HepG2 (cell line): Measurements from ENCODE around the gene MTHFD1. TPM values are rescaled to one million over a fixed set of nuclear protein-coding genes. Genes with fewer than 3 reads are reported as not detected.

Experiments used
- DNMT1 ChIP-seq: sonication (generic); formaldehyde crosslinking; IDR thresholded peaks from 2 replicates; pipeline ENCODE4 v1.5.1; 2020; ENCODE audit warnings: mild to moderate bottlenecking, missing genetic modification reagents
- HMGA1 ChIP-seq: sonication (generic); formaldehyde crosslinking; conservative IDR thresholded peaks from 2 replicates; pipeline ENCODE4 v1.4.0; 2020; ENCODE audit warnings: missing genetic modification reagents
- MIER2 ChIP-seq: IDR thresholded peaks from 2 replicates; pipeline ENCODE4 v1.6.1; 2016; ENCODE audit warnings: missing biosample characterization, missing genetic modification reagents
- MXD4 ChIP-seq: IDR thresholded peaks from 2 replicates; pipeline ENCODE4 v1.6.1; 2016; ENCODE audit warnings: mild to moderate bottlenecking, missing biosample characterization, missing genetic modification reagents
- NFATC3 ChIP-seq: sonication (generic); formaldehyde crosslinking; IDR thresholded peaks from 2 replicates; pipeline ENCODE4 v1.5.1; 2020; ENCODE audit warnings: mild to moderate bottlenecking, missing genetic modification reagents
- SMARCE1 ChIP-seq: fragments of 450-650 bp; IDR thresholded peaks from 2 replicates; pipeline ENCODE4 v1.6.1; 2017; ENCODE audit warnings: borderline replicate concordance
- SNAI1 ChIP-seq: sonication (generic); formaldehyde crosslinking; IDR thresholded peaks from 2 replicates; pipeline ENCODE4 v1.5.0; 2020; ENCODE audit warnings: mild to moderate bottlenecking, missing genetic modification reagents, borderline replicate concordance
- ZFP90 ChIP-seq: sonication (generic); formaldehyde crosslinking; IDR thresholded peaks from 2 replicates; pipeline ENCODE4 v1.8.0; 2022; ENCODE audit warnings: missing genetic modification reagents, mild to moderate bottlenecking, inconsistent platforms, borderline replicate concordance
- ZFX ChIP-seq: sonication (generic); formaldehyde crosslinking; IDR thresholded peaks from 2 replicates; pipeline ENCODE4 v1.4.0; 2020; ENCODE audit warnings: mild to moderate bottlenecking, low read depth, missing genetic modification reagents, moderate library complexity
- ZNF232 ChIP-seq: sonication (generic); formaldehyde crosslinking; IDR thresholded peaks from 2 replicates; pipeline ENCODE4 v1.4.0; 2020; ENCODE audit warnings: missing genetic modification reagents, borderline replicate concordance
- ZNF274 ChIP-seq: sonication (generic); formaldehyde crosslinking; IDR thresholded peaks from 2 replicates; pipeline ENCODE4 v1.5.1; 2020; ENCODE audit warnings: mild to moderate bottlenecking, missing genetic modification reagents
- ZNF337 ChIP-seq: sonication (generic); formaldehyde crosslinking; IDR thresholded peaks from 2 replicates; pipeline ENCODE4 v1.5.1; 2020; ENCODE audit warnings: missing genetic modification reagents, low read depth, mild to moderate bottlenecking, borderline replicate concordance
- ZNF567 ChIP-seq: sonication (generic); formaldehyde crosslinking; IDR thresholded peaks from 2 replicates; pipeline ENCODE4 v1.8.1; 2023; ENCODE audit warnings: mild to moderate bottlenecking, missing genetic modification reagents, borderline replicate concordance
- polyA plus RNA-seq, 8 experiments: library from polyadenylated mRNA; depleted of rRNA in 3 of 8; stranded (reverse) in 7 of 8; unstranded in 1 of 8; fragments of >200 nt; fragmentation: Illumina TruSeq in 4 of 8; extraction: Trizol in 4 of 8; gene quantifications; 2 replicates each; pipeline versions ENCODE4 v1.2.1 to v1.2.3, GENCODE V29; 2011 to 2016; ENCODE audit warnings: low read depth in 4 of 8, missing spikeins in 1 of 8, mixed read lengths in 1 of 8; ENCODE audit not compliant: insufficient read depth in 1 of 8
- total RNA-seq, 5 experiments: library from RNA; depleted of rRNA; stranded (reverse); fragments of >200 nt; fragmentation: Illumina TruSeq; extraction: Trizol; gene quantifications; 2 replicates each; pipeline ENCODE4 v1.2.3, GENCODE V29; 2016; ENCODE audit warnings: low read depth in 1 of 5
- TF ChIP-seq, protein P1 (sequence below): sonication (generic); formaldehyde crosslinking; IDR thresholded peaks from 2 replicates; pipeline ENCODE4 v1.5.0; 2020; ENCODE audit warnings: missing genetic modification reagents
- TF ChIP-seq, protein P2 (sequence below): sonication (generic); formaldehyde crosslinking; IDR thresholded peaks from 2 replicates; pipeline ENCODE4 v1.5.0; 2020; ENCODE audit warnings: missing genetic modification reagents
- TF ChIP-seq, protein P3 (sequence below): sonication (generic); formaldehyde crosslinking; IDR thresholded peaks from 2 replicates; pipeline ENCODE4 v1.8.0; 2022; ENCODE audit warnings: missing genetic modification reagents, mild to moderate bottlenecking, inconsistent platforms, borderline replicate concordance
- TF ChIP-seq, protein P4 (sequence below): sonication (generic); formaldehyde crosslinking; IDR thresholded peaks from 2 replicates; pipeline ENCODE4 v1.5.0; 2020; ENCODE audit warnings: mild to moderate bottlenecking, missing genetic modification reagents
- TF ChIP-seq, protein P5 (sequence below): sonication (generic); formaldehyde crosslinking; IDR thresholded peaks from 2 replicates; pipeline ENCODE4 v1.9.0; 2021; ENCODE audit warnings: missing genetic modification reagents, mild to moderate bottlenecking, borderline replicate concordance

The MTHFD1 gene
- total and polyA plus RNA-seq, 2 of the 13 experiments (the other 11 are each of a cell fraction or from before 2014, with no cell fraction given) = 31.0 to 106 TPM

DNA sequence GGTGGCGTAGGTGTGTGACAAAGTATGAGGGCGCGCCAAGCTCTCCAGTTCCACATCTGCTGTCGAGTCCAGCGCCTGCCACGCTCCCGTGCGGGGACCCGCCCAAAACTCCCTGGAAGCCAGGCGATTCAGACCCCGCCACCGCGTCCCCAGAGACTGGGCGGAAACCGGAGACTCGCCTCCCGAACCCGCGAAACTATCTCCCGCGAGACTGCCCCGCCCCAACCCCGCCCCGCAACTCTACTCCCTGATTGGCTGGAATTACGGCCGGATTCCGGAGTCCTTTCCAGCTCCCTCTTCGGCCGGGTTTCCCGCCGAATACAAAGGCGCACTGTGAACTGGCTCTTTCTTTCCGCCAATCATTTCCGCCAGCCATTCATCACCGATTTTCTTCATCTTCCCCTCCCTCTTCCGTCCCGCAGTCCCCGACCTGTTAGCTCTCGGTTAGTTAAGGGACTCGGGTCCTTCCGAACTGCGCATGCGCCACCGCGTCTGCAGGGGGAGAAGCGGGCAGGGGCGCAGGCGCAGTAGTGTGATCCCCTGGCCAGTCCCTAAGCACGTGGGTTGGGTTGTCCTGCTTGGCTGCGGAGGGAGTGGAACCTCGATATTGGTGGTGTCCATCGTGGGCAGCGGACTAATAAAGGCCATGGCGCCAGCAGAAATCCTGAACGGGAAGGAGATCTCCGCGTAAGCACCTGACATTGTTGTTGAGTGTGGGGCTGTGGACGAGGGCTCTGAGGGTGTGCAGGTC, at the start of gene MTHFD1 (continued):
- peak; percentile 48; the same call in 1 of the 2 replicates for TF ChIP-seq ZNF337 (CRISPR knock-in tag)
- TF ChIP-seq MIER2 = no peak
- TF ChIP-seq, protein P1, sequence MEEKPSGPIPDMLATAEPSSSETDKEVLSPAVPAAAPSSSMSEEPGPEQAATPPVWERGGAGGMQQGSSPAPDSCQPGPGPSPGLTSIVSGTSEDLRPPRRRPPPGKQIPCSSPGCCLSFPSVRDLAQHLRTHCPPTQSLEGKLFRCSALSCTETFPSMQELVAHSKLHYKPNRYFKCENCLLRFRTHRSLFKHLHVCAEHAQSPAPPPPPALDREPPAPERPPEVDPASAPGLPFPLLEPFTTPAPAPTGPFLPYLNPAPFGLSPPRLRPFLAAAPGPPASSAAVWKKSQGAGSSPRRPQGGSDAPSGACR (CRISPR knock-in tag) = 0 out of 2 replicates have a peak, but pooled peaks have one; percentile 50
- peak; percentile 81; the same call in 1 of the 2 replicates for TF ChIP-seq SNAI1
- TF ChIP-seq ZFX (CRISPR knock-in tag) = peak; percentile 81
- no peak for TF ChIP-seq HMGA1
- TF ChIP-seq, protein P2, sequence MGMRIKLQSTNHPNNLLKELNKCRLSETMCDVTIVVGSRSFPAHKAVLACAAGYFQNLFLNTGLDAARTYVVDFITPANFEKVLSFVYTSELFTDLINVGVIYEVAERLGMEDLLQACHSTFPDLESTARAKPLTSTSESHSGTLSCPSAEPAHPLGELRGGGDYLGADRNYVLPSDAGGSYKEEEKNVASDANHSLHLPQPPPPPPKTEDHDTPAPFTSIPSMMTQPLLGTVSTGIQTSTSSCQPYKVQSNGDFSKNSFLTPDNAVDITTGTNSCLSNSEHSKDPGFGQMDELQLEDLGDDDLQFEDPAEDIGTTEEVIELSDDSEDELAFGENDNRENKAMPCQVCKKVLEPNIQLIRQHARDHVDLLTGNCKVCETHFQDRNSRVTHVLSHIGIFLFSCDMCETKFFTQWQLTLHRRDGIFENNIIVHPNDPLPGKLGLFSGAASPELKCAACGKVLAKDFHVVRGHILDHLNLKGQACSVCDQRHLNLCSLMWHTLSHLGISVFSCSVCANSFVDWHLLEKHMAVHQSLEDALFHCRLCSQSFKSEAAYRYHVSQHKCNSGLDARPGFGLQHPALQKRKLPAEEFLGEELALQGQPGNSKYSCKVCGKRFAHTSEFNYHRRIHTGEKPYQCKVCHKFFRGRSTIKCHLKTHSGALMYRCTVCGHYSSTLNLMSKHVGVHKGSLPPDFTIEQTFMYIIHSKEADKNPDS (CRISPR knock-in tag) = peak; percentile 29; the same call in 1 of the 2 replicates
- TF ChIP-seq DNMT1 (CRISPR knock-in tag) = no peak
- TF ChIP-seq, protein P3, sequence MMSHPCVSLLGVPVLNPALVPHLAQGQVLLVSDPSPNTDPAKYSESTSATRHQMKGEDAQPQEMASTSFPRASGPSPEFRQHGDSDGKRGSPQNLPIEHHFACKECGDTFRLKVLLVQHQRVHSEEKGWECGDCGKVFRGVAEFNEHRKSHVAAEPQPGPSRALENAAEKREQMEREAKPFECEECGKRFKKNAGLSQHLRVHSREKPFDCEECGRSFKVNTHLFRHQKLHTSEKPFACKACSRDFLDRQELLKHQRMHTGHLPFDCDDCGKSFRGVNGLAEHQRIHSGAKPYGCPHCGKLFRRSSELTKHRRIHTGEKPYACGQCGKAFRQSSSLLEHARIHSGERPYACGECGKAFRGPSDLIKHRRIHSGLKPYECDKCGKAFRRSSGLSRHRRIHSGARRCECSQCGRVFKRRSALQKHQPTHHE (CRISPR knock-in tag) = peak; percentile 49; the same call in 1 of the 2 replicates
- TF ChIP-seq ZNF274 = peak; percentile 96
- TF ChIP-seq SMARCE1 = no peak
- peak; percentile 98 for TF ChIP-seq MXD4 (CRISPR knock-in tag)
- TF ChIP-seq, protein P4, sequence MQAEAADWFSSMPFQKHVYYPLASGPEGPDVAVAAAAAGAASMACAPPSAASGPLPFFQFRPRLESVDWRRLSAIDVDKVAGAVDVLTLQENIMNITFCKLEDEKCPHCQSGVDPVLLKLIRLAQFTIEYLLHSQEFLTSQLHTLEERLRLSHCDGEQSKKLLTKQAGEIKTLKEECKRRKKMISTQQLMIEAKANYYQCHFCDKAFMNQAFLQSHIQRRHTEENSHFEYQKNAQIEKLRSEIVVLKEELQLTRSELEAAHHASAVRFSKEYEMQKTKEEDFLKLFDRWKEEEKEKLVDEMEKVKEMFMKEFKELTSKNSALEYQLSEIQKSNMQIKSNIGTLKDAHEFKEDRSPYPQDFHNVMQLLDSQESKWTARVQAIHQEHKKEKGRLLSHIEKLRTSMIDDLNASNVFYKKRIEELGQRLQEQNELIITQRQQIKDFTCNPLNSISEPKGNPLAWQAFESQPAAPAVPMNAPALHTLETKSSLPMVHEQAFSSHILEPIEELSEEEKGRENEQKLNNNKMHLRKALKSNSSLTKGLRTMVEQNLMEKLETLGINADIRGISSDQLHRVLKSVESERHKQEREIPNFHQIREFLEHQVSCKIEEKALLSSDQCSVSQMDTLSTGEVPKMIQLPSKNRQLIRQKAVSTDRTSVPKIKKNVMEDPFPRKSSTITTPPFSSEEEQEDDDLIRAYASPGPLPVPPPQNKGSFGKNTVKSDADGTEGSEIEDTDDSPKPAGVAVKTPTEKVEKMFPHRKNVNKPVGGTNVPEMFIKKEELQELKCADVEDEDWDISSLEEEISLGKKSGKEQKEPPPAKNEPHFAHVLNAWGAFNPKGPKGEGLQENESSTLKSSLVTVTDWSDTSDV (CRISPR knock-in tag) = peak; percentile 72
- TF ChIP-seq NFATC3 (CRISPR knock-in tag) = no peak
- TF ChIP-seq ZNF232 (CRISPR knock-in tag) = peak; percentile 96
- TF ChIP-seq, protein P5, sequence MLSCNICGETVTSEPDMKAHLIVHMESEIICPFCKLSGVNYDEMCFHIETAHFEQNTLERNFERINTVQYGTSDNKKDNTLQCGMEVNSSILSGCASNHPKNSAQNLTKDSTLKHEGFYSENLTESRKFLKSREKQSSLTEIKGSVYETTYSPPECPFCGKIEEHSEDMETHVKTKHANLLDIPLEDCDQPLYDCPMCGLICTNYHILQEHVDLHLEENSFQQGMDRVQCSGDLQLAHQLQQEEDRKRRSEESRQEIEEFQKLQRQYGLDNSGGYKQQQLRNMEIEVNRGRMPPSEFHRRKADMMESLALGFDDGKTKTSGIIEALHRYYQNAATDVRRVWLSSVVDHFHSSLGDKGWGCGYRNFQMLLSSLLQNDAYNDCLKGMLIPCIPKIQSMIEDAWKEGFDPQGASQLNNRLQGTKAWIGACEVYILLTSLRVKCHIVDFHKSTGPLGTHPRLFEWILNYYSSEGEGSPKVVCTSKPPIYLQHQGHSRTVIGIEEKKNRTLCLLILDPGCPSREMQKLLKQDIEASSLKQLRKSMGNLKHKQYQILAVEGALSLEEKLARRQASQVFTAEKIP (CRISPR knock-in tag) = no peak
- TF ChIP-seq ZFP90 (CRISPR knock-in tag) = peak; percentile 78; the same call in 1 of the 2 replicates
- TF ChIP-seq ZNF567 (CRISPR knock-in tag) = peak; percentile 89; the same call in 1 of the 2 replicates
